SH-SY5Y (cell line): ENCODE measurements around the gene LIAS.

Experiments used
- GATA2 ChIP-seq: IDR thresholded peaks from 2 replicates; pipeline ENCODE4 v1.6.1; 2011; ENCODE audit warnings: mild to moderate bottlenecking, low read depth, low read length
- GATA3 ChIP-seq: IDR thresholded peaks from 2 replicates; pipeline ENCODE4 v1.6.1; 2011; ENCODE audit warnings: low read depth, mild to moderate bottlenecking, low read length, moderate library complexity

LIAS gene

GRCh38 chr4:39472396-39472795, 13.5 kb downstream of the LIAS start:
- no peak for TF ChIP-seq GATA2
- TF ChIP-seq GATA3 = no peak

GRCh38 chr4:39476187-39476895, 17.5 kb downstream of the LIAS start:
- TF ChIP-seq GATA2 (peak; percentile 74), GATA3 (peak; percentile 27)

- TF ChIP-seq GATA3 (no peak), GATA2 (no peak)
Observed at GRCh38 chr4:39480251-39480650, 21.4 kb downstream of the LIAS start.

GRCh38 chr4:39480902-39481695, 22.2 kb downstream of the LIAS start:
- TF ChIP-seq GATA2 = no peak
- no peak for TF ChIP-seq GATA3

- TF ChIP-seq GATA3 = no peak
- TF ChIP-seq GATA2 = no peak
Observed at GRCh38 chr4:39484582-39485272, 25.9 kb downstream of the LIAS start.

- TF ChIP-seq GATA2 (no peak), GATA3 (no peak)
Observed at GRCh38 chr4:39486221-39486804, 27.5 kb downstream of the LIAS start.

- TF ChIP-seq GATA3 (no peak), GATA2 (no peak)
Observed at GRCh38 chr4:39490322-39490721, 31.5 kb downstream of the LIAS start.

- no peak for TF ChIP-seq GATA2
- TF ChIP-seq GATA3 = no peak
Observed at GRCh38 chr4:39494354-39494753, 35.5 kb downstream of the LIAS start.

GRCh38 chr4:39495446-39496213, 36.8 kb downstream of the LIAS start:
- no peak for TF ChIP-seq GATA3
- TF ChIP-seq GATA2 = no peak

- no peak for TF ChIP-seq GATA2
- no peak for TF ChIP-seq GATA3
Observed at GRCh38 chr4:39497909-39498726, 39.3 kb downstream of the LIAS start.

- TF ChIP-seq GATA3 (no peak), GATA2 (no peak)
Observed at GRCh38 chr4:39498727-39499020, 39.8 kb downstream of the LIAS start.

GRCh38 chr4:39502019-39502663, 43.3 kb downstream of the LIAS start:
- TF ChIP-seq GATA3 (no peak), GATA2 (no peak)
